Heart left ventricle (tissue), 13 donors: ENCODE results near the gene CRY1.

Experiments
- CTCF ChIP-seq, 12 donors: fragments of 200-600 bp; sonication (generic) in 4 of 12; IDR thresholded peaks; one replicate each; pipeline versions ENCODE4 v1.5.0 to v1.8.0; 2018 to 2022; ENCODE audit warnings: antibody characterized with exemption in 12 of 12, mild to moderate bottlenecking in 5 of 12
- POLR2A ChIP-seq, 2 donors: fragments of 450-650 bp; IDR thresholded peaks; one replicate each; pipeline ENCODE4 v1.6.1; 2017; ENCODE audit warnings: antibody characterized with exemption in 2 of 2, mild to moderate bottlenecking in 2 of 2, moderate library complexity in 2 of 2
- donor health status: ischemic (EF 13 %, LVEDD 7.1; RV severe dilation, severe dysfunction).
- donor health status: DM: no; HTN: yes; CAD: no.
- donor health status: DM: no; HTN: no; CAD: no.
- donor health status: ischemic (EF 25% LVEDD 6.9; RV normal size, moderate dysfunction).
- donor health status: ischemic (EF 25% LVEDD 5.7; RV mildly dilated, moderate dysfunction).
- donor health status: ischemic (EF 35%, LVEDD 5.7; RV mildly dilated, moderate dysfunction).
- donor health status: nonischemic (EF 11% LVEDD 7.7; RV severe dilation, severe dysfunction).
- donor health status: DM: yes; HTN: yes; CAD: no.
- donor health status: PGD.
- donor health status: ischemic (EF 29% LVEDD 5.4; RV normal size, mild dysfunction).
- donor health status: nonischemic (EF 23%, LVEDD 6.1; RV moderate dilation, normal function).

- TF ChIP-seq CTCF (IDR thresholded peaks at IDR 0.05) (no peak), POLR2A (IDR thresholded peaks at IDR 0.05) (no peak)
Observed at GRCh38 chr12:107127482-107128430, 34.4 kb upstream of the CRY1 start.
